Measurements from ENCODE around the gene PLAC9. TPM values are rescaled to one million over a fixed set of nuclear protein-coding genes. Genes with fewer than 3 reads are reported as not detected.

The PLAC9 gene
- polyA plus RNA-seq, 1 donor, result 14.6 TPM

DNA sequence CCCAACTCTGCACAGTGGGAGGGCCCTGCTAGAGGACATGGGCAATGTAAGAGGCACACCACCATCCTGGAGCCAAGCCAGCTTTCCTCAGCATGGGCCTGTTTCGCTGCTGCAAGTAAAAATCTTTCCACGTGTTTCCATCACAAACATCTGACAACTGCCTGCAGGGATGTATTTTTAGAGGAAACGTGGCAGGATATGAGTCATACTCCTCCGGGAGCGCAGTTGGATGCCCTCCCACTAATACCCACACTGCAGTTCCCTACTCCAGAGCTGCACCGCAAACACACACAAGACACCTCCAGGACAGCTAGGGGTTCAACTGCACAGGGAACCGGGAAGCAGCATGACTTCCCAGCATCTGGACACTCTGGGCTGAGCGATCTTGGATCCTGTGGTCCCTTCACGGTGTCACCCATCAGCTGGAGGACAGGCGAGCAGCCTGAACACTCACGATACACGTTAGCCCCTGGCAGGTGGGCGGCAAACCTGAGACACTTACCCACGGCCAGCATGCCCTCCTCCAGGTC, 26.1 kb downstream of the PLAC9 start:
- peak; percentile 26 for DNase-seq

DNA sequence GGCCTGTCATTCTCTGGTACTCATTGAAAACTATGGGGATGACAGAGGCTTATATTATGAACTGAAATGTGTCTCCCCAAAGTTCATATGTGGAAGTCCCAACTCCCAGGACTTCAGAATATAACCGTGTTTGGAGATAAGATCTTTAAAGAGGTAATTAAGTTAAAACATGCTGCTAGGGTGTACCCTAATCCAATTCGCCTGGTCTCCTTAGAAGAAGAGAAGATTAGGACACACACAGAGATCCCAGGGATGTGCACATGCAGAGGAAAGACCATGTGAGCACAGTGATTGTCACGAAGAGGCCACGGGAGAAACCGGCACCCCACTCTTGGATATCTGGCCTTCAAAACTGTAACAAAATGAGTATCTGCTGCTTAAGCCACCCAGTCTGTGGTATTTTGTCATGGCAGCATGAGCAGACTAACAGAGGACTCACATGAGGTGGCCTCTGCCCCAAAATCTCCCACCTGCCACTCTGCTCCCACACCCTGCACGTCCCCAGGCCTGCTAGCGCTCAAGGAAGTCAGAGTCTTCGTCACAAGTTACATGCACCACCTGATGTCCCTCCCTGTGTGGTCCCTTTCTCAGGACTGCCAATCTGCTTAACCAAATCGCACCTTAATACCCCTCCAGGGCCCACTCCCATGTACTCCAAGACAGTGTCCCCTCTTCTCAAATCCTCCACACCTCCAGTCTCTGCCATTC, 26.8 kb downstream of the PLAC9 start:
- DNase-seq, result no peak

DNA sequence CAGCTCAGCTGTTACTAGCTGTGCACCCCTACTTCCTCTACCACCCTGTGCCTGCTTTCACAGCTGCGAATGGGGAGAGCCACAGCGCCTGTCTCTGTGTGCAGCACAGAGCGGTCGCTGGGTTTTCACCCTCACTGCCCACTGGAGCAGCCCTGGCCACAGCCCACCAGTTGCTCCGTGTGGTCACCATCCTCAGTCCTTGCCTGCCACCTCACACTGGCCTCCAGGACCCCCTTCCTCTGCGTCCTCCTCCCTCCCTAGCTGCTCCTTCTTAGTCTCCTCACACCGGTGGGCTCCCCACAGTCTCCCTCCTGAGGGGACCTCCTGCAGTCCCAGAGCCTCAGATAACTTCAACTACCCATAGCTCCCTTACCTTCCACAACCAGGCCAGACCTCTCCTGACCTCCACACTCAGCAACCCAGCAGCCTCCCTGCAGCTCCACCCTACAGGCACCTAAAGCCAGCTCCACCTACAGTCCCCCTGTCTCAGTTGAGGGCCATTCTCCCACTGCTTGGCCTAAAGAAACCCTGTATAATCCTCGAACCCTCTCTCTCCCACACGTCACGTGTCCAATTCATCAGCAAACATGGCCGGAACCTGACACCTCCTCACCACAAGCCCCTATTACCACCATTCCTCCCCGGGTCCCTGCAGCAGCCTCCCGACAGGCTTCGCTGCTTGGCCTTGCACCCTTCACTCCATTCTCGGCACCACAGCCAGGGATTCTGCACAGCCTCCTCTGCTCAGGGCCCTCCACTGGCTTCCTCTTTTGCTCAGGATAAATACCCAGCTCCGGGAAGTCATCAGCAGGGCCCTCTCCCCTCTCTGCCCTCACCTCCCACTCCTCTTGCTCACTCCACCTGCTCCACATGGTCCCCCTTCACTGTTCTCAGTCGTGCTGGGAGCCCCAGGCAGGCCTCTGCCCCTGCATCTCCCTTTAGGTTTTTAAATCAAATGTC, 28.1 kb downstream of the PLAC9 start:
- DNase-seq, result no peak

DNA sequence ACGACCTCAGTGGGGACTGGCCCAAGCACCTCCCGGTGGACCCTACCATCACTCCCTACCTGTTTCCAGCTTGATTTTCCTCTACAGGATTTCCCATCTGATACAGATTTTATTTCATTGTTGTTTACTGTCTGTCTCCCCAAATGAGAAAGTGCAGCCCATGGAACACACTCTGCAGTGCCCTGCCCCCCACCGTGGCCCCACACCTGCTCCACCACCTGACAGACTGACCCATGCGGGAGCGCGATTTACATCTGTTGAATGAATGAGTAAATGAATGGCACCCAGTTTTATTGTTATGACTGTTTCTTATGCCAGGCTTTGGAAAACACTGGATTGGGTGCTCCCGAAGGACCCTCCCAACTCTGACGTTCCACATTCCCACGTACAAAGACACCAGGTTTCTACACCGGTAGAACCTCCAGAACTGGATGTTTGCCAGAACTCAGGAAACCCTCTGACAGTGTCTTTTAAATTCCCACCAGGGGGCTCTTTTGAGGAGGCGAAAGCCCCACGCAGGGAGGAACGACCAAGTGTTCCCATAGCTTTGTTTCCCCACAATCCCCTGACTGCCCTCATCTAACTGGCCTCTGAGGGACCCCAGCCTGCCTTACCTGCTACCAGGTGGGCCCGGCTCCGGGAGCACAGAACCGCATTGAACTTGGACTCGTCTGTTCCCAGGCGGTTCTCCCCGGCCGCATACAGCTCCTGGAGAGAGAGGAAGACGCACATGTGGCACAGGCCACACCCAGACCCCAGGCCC, 29.0 kb downstream of the PLAC9 start:
- DNase-seq, result peak; percentile 7

- DNase-seq, result no peak
Observed at GRCh38 chr10:80163741-80164341, 31.3 kb downstream of the PLAC9 start.

DNA sequence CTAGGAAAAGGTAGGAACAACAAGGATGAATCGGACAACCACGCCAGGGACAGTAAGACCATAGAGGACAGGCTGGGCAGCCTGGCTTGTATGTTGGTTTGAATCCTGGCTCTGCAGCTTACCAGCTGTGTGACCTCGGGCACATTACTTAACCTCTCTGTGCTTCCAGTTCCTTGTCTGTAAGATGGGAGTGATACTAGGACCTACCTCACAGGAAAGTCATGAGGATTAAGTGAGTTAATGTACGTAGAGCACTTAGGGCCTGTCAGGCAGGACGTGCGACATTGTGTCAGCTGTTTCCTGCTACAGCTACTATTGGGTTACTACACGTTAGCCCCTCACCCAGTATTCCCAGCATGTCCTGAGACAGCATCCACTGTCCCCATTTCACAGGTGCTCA, 32.1 kb downstream of the PLAC9 start:
- DNase-seq, result no peak

GRCh38 chr10:80165173-80165572, 32.6 kb downstream of the PLAC9 start:
- no peak for DNase-seq

DNA sequence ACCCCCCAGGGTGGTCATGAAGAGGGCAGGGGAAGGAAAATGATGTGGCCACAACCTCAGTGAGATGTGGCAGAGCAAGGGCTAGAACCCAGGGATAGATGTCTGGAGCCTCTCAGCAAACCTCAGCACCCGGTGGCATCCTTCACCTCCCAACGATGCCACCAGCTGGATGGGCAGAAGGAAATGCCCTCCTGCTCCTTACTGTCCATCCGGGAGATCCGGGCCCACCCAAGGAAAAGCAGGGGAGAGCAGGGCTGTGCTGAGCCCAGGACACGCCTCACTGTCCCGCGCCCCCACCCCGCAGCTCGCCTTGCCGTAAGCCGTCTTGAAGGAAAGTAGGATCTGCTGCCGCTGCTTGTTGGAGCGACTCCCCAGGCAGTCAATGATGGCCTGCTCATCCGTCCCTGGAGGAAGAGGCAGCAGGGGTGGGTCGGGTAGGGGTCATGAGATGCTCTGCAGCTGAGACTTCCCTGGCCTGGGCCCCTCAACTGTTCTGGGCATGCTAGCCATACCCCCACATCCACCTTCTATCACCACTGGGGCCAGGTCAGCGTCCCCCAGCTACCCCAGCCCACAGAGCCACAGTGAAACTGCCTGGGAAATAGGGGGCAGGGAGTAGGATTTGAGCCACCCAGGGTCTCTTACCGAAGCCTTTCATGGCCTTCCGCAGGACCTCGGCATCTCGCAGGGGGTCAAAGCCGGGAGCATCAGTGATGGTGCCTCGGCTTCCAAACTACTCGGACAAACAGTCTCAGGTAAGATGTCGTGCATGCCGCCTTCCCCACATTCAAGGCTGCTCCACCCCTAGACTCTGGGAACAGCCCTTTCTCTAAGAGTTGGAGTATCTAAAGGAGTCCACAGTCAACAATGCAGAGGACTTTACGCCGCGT, 34.3 kb downstream of the PLAC9 start:
- DNase-seq, result no peak

- no peak for DNase-seq
Observed at GRCh38 chr10:80167471-80168161, 35.1 kb downstream of the PLAC9 start.

DNA sequence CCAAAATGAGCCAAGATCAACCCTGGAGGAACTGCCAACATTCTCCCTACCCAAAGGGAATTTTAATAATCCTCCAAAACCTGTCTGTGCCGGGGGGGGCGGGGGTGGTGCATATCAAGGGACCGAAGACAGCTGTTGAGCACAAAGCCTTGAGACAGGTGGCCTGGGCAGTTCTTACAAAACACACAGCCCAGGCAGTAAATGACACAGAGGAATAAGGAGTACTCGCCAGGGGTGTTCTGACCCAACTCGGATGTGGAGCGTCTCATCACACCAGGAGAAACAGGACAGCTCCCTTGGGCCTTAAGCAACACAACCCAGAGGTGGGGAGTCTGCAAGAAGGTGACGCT, 35.6 kb downstream of the PLAC9 start:
- DNase-seq, result no peak

GRCh38 chr10:80168679-80169380, 36.3 kb downstream of the PLAC9 start:
- no peak for DNase-seq

DNA sequence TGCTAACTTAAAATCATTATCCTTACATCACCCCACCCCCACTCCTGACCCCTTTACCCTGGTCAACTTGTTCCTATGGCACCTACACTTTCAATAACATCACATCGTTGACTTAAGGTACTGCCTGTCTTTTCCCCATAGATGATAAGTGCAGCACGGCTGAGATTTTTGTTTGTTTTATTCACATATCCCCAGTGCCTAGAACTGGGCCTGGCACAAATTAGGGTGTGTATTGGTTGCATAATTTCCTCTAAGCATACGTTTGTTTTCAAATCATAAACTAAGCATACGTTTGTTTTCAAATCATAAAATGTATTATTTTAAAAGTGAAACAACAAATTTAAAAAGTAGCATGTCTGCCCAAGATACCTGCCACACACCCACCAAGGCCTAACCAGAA, 37.5 kb downstream of the PLAC9 start:
- DNase-seq, result no peak

DNA sequence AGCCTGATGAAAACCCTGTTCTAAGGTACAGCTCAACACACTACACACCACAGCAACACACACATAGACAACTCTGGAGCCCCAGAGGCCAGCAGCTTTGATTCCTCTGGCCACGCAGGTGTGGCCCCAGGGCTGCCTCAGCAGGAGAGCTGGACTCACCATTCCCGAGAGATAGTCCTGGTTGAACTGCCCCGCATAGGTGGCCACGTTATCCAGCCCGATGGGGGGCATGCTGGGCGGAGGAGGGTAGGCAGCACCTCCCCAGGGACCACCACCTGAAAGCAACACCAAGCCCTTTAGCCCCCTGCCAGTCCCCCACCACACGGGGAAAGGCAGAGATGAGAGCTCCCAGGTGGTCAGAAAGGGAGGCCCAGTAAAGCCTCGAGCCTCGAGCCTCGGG, 38.1 kb downstream of the PLAC9 start:
- DNase-seq, result no peak

DNA sequence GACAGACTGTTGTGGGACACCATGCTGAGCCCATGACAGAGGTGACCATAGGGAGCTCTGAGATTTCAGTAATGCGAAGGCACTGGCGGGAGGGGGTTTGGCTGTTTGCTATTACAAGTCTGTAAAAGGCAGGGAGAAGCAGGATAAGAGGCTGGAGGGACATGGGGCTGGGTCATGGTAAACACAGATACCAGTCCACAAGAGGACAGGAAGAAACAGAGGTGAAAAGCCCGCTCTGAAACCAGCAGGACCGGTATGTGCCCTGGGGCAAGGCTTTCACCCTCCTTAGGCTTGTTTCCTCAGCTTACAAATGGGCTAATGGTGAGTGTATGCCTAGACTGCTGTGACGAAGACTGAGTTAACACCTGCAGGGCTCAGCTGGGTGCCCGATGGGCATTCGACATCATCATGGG, 38.7 kb downstream of the PLAC9 start:
- DNase-seq, result no peak

GRCh38 chr10:80172896-80173295, 40.4 kb downstream of the PLAC9 start:
- DNase-seq, result no peak

- DNase-seq, result no peak
Observed at GRCh38 chr10:80173466-80173865, 40.9 kb downstream of the PLAC9 start.

DNA sequence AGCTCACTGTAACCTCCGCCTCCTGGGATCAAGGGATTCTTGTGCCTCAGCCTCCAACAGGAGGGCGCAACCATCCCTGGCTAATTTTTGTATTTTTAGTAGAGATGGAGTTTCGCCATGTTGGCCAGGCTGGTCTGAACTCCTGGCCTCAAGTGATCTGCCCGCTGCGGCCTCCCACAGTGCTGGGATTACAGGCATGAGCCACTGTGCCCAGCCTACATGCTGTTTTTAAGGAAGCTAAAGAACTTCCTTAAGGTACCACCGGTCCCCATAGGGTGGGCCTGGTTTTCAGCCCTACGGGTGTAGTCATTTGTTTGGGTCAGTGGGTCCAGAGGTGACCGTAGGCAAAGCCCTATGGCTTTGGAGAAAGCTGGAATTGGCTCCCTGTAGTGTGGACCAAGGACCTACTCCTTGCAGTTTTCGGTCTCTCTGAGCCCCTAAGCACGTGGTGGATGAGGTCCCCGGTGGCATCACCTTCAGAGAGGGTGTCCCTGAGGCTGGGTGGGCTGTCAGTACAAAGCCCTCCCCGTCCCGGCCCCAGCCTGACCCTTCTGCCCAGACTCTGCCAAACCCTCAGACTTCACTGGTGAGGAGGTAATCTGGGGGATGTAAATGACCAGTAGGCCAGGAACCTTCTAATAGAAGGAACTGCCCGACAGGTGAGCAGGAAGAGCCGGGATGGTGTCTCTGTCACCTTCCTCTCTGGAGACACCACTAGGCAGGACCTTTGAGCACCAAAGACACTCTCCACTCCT, 42.3 kb downstream of the PLAC9 start:
- no peak for DNase-seq

GRCh38 chr10:80176526-80176925, 44.0 kb downstream of the PLAC9 start:
- no peak for DNase-seq

All from left kidney (tissue), 2 donors.